NCI-H1048 (cell line): ENCODE measurements around the gene MAGI1.
"Not testable (repeated sequence)": the region's sequence is repeated elsewhere in the genome, so short reads cannot be mapped to it uniquely, and the experiment has no call there.

Experiments used
- DNase-seq: peaks from one replicate; lab custom pipeline; 2025; lab: John Stamatoyannopoulos, UW

The MAGI1 gene

GRCh38 chr3:65561617-65562016 is 477.1 kb downstream of the MAGI1 start:
- DNase-seq, result no peak

- DNase-seq, result no peak
Measured at GRCh38 chr3:65560901-65561300, 477.8 kb downstream of the MAGI1 start.

DNA sequence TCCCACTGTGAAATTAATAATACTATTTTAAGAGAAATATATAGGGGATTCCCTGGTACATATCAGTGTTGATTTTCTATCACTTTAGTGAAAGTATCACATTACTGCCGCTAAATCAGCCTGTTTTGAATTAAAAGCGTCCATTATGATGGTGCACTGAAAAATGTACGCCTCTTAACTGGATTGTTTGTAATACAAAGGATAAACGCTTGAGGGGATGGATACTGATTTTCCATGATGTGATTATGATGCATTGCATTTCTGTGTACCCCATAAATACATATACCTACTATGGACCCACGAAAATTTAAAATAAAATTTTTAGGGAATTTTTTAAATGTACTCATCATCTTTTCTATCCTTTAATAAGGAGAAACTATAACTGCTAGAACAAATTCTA is 478.6 kb downstream of the MAGI1 start:
- no peak for DNase-seq

DNA sequence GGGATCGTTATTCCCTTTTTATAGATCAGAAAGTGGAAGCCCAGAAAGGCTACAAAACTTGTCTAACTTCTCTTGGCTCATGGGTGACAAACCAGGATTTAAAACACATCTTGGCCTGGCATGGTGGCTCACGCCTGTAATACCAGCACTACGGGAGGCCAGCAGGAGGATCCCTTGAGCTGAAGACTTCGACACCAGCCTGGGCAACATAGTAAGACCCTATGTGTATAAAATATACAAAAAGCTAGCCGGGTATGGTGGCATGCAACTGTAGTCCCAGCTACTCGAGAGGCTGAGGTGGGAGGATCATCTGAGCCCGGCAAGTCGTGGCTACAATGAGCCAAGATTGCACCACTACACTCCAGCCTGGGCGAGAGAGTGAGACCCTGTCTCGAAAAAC is 479.1 kb downstream of the MAGI1 start:
- DNase-seq, result no peak

- DNase-seq, result no peak
Measured at GRCh38 chr3:65558826-65559225, 479.9 kb downstream of the MAGI1 start.

DNA sequence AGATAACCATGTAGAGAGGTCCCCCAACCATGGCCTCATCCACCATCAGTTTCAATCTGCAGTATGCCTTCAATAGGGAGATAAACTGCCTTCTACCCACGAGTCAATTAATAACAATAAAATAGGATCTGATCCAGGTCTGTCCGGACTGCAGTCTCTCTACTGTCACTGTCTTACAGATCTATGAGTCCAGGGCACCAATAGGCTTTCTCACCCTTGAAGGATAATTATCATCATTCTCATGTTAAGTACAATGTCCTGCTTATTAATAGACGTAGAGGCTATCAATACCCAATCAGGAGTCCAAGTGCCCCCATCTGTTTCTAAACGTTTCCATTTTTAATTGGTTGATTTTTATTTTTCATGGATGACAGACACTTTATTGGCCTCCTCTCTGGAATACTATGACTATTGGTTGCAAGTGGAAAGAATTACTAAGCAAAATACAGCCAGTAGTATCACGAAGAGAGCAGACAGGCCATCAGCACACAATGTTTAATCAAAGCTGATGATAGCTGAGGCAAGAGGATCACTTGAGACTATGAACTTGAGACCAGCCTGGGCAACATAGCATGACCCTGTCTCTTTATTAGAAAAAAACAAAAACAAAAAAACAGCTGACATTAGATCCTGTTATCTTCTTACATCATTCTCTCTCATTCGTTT is 480.7 kb downstream of the MAGI1 start:
- DNase-seq, result no peak

- no peak for DNase-seq
Measured at GRCh38 chr3:65556934-65557577, 481.7 kb downstream of the MAGI1 start.

DNA sequence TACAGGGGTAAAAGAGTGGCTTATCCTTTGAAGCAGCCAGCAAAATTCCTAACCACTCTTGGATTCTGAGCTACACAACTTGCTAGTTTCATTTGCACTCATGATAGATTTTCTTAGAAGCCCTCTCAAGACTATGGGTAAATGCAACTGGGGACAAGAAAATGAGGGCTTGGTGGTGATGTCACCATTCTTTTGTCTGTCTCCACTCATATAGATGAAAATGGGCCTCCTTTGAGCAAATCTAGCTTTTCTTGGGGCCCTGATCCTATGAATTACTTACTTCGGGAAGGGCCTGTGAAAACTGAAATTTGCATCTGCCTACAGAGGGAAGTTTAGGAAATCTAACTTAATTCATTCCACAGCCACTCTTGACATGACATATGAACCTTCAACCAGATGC is 486.3 kb downstream of the MAGI1 start:
- no peak for DNase-seq

DNA sequence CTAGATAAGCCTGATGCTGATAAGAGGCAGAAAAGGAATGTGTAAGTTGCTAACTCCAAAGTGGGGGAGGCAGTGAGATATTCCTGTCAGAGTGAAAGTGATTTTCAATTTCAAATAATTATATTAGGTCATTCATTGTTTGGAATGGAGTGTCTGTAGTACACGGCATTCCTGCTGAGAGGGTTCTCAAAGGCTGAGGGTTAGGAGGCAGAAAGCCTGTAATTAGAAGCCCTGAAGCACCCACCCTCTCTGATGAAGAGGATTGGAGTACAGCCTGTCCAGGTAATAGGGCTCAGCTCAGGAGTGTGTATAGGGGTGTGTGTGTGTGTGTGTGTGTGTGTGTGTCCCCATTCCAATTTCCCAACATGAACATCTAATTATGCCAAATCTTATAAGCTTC is 486.8 kb downstream of the MAGI1 start:
- no peak for DNase-seq

- DNase-seq, result no peak
Measured at GRCh38 chr3:65550137-65550536, 488.6 kb downstream of the MAGI1 start.

GRCh38 chr3:65549626-65549959 is 489.1 kb downstream of the MAGI1 start:
- DNase-seq, result no peak

DNA sequence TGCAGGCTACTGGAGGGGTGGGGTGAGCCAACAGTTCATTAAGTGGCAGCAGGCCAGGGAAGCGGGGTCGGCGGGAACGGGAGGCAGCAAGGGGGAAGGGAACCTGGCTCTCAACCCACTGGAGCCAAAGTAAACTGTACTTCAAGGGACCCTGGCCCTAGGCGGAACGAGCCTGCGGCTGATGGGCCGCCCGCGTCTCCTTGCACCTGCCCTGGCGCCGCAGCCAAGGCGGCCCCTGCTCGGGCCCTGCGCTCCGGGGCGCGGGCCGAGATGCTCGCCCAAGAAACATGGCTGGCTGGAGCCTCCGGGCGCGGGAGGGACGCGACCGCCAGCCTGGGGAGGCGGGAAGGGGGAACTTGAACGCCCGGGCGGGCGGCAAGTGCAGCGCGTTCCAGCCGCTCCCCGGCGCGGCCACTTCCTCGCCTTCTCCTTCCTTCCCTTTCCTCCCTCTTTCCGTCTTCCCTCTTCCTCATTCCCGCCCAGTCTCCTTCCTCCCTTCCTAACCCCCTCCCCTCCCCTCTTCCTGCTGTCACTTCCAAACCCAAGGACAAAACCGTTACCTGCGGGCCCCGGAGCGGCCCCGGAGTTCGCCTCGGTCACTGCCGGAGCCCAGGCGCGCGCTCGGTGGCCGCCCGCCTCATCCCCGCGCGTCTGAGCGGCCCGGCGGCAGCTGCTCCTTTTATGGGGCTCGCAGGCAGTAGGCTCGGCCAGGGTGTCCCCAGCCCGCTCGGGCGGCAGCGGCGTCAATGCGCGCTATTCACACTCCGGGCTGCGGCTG is 489.7 kb downstream of the MAGI1 start:
- no peak for DNase-seq

DNA sequence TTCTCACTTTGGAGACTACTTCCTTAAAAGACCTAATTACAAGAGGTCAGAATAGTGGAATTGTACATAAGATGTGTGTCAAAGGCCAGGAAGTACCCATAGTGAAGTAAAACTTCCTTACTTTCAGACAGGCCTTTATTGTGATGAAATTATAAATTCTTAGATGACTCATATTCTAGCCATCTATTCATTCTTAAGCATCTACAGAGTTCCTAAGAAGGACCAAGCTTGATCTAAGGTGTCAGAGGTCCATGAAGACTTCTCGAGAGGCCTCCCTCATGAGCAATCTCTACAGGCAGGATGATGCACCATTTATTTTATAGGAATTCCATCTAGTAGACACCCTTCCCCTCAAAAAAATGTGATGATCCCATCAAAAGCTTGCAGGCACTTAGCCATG is 493.3 kb downstream of the MAGI1 start:
- DNase-seq, result no peak

DNA sequence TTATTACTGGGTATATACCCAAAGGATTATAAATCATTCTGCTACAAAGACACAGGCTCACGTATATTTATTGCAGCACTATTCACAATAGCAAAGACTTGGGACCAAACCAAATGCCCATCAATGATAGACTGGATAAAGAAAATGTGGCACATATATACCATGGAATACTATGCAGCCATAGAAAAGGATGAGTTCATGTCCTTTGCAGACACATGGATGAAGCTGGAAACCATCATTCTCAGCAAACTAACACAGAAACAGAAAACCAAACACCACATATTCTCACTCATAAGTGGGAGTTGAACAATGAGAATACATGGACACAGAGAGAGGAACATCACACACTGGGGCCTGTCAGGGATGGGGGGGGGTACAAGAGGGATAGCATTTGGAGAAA is 495.3 kb downstream of the MAGI1 start:
- DNase-seq, result not testable (repeated sequence)

GRCh38 chr3:65540666-65541065 is 498.1 kb downstream of the MAGI1 start:
- no peak for DNase-seq

DNA sequence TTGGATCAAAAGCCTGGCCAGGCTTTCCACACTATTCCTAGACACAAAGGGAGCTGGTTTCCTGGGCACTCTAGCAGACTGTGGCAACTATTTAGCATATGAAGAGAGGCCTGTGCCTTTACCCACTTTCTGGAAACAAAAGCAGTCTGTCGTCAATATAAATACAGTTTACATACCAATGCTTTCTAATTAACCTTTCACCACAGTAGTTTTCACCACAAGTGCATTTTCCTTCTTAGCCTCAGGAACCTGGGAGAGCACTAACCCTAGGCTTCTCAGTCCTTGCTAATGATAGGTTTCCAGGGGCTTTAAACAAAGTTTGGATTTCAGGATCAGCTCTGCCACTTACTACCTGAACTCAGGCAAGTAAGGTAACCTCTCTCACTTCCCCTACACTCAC is 499.1 kb downstream of the MAGI1 start:
- no peak for DNase-seq

DNA sequence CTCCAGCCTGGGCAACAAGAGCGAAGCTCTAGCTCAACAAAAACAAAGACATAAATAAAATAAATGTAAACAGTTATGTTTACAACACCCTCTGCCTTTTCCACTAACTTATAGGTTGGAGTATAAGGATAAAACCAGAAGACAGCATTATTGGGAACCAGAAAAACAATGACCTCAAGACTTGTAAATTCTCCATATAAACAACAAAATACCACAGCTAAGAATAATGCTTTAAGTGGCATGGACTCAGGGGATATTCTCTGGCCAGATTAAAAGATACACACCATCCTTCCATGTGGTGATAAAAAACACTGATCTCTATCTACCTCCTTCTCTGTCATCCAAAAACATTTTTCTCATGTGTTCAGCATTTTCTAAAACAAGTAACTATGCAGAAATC is 500.6 kb downstream of the MAGI1 start:
- no peak for DNase-seq

DNA sequence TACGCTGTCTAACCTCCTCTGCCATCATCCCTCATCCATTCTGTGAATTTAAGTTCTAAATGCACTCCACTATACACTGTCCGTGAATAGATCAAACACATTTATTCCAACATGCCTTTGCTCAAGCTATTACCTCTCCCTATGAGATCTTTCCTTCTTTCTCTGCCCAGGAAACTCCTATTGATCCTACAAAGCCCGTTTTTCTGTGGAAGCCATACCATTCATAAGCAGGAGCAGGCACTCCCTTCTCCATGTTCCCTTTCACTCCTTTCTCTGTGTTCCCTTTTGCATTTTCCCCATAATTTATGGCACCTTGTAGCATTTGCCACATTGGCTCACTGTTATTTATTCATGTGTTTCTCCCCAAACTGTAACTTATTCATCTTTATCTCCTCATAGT is 501.6 kb downstream of the MAGI1 start:
- DNase-seq, result no peak

- no peak for DNase-seq
Measured at GRCh38 chr3:65535260-65535659, 503.5 kb downstream of the MAGI1 start.

DNA sequence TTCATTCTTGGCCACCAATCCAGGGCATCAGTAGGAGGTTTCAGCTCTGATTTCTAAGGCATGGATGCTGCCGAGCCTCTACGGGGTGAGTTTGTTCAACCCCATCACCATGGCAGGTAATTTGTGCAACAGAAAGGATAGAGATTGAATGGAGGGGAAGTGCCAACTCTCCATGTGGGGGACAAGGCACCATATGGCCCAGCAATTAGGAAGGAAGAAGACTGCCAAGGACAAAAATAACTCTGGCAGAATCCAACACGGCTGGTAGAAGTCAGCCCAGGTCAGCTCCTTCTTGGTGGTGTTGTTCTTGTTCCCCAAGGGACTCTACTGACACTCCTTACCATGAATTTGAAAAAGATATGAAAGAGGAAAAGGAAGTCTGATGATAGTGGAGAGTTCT is 503.9 kb downstream of the MAGI1 start:
- DNase-seq, result no peak

GRCh38 chr3:65532749-65533148 is 506.0 kb downstream of the MAGI1 start:
- no peak for DNase-seq

DNA sequence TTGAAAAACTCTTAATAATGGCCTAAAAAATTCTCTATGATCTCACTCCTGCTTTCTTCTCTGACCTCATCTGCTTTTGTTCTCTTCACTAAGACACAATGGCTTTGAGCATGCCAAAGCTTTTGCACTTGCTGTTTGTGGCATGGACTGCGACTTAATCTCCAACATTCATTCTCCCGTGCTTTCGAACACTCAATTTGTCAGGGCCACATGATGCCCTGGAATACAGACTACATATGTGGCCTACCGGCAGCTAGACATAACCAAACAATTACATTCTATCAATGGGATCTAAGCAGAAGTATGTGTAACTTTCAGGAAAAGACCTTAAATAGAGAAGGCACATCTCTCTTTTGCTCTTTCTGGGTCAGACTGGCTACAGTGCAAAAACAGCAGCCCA is 506.5 kb downstream of the MAGI1 start:
- DNase-seq, result no peak

- no peak for DNase-seq
Measured at GRCh38 chr3:65531499-65531898, 507.2 kb downstream of the MAGI1 start.

DNA sequence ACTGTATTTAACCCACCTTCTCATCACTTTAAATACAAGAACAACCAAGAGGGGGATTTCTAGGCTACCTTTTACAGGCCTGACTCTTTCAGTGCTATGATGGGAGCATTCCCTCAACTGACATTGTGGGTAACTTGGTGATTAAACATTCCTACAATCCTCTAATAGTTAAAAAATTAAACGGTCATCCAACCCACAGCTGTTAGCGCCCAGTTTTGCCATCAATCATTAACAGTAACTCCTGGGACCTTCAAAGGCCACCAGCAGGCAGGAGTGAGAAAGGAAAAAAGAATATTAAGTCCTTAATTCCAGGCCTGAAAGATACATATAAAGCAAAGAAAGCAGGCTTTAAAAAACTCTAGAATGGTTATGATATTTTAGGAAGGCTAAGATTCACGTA is 512.1 kb downstream of the MAGI1 start:
- no peak for DNase-seq
